Right atrium auricular region (tissue), 2 donors: ENCODE data around the gene AGBL4. TPM values are rescaled to one million over a fixed set of nuclear protein-coding genes. Genes with fewer than 3 reads are reported as not detected.

Experiments
- DNase-seq: peaks from one replicate; pipeline ENCODE4 v3.0.0-alpha.2; 2019; ENCODE audit warnings: low spot score
- H3K27ac ChIP-seq, 2 donors: fragments of 200-600 bp; sonication (generic); 1 replicate in 1 of 2; 2 replicates in 1 of 2; pipeline ENCODE4 v1.5.1; 2016 to 2019
- H3K27me3 ChIP-seq, 2 donors: fragments of 200-600 bp; sonication (generic); one replicate each; pipeline versions ENCODE4 v1.5.1 to v1.6.0; 2017 to 2019
- H3K36me3 ChIP-seq: fragments of 200-600 bp; sonication (generic); one replicate; pipeline ENCODE4 v1.5.1; 2016
- H3K4me1 ChIP-seq, 2 donors: fragments of 200-600 bp; sonication (generic); one replicate each; pipeline versions ENCODE4 v1.5.1 to v1.6.0; 2017 to 2019
- H3K4me3 ChIP-seq, 2 donors: fragments of 200-600 bp; sonication (generic); 1 replicate in 1 of 2; 2 replicates in 1 of 2; pipeline ENCODE4 v1.5.1; 2017 to 2019; ENCODE audit warnings: mild to moderate bottlenecking in 1 of 2, moderate library complexity in 1 of 2
- H3K9me3 ChIP-seq, 2 donors: fragments of 200-600 bp; sonication (generic); one replicate each; pipeline ENCODE4 v1.5.1; 2019
- CTCF ChIP-seq, 2 donors: fragments of 200-600 bp; sonication (generic); IDR thresholded peaks; one replicate each; pipeline ENCODE4 v1.5.1; 2019; ENCODE audit warnings: antibody characterized with exemption in 2 of 2
- total RNA-seq, 2 donors: library from RNA; depleted of rRNA; stranded (reverse); fragments of >200 nt; gene quantifications; one replicate each; pipeline ENCODE4 v1.1.0, GENCODE V29; 2016

The AGBL4 gene
- total RNA-seq, 2 donors from 2014 or later, result 0.94 to 1.7 TPM

GRCh38 chr1:49416758-49417157, 607.0 kb downstream of the AGBL4 start:
- Histone ChIP-seq H3K4me1 (no peaks in the 10 kb centered on the region), H3K27ac (no peak overlapping the region), H3K36me3 (no peaks in the 10 kb centered on the region), H3K27me3 (no peaks in the 10 kb centered on the region), H3K9me3 (no peaks in the 10 kb centered on the region), H3K4me3 (no peak overlapping the region)
- no peak for DNase-seq
- no peak for TF ChIP-seq CTCF (IDR thresholded peaks at IDR 0.05)

- no peak for TF ChIP-seq CTCF (IDR thresholded peaks at IDR 0.05)
- no peaks in the 10 kb centered on the region for H3K4me1 ChIP-seq
These were observed 615.4 kb downstream of the AGBL4 start for GRCh38 chr1:49408346-49408745.

GRCh38 chr1:49397086-49397485, 626.7 kb downstream of the AGBL4 start:
- Histone ChIP-seq H3K27me3 (no peaks in the 10 kb centered on the region), H3K36me3 (no peaks in the 10 kb centered on the region), H3K27ac (no peak overlapping the region), H3K9me3 (no peaks in the 10 kb centered on the region), H3K4me1 (no peaks in the 10 kb centered on the region), H3K4me3 (no peak overlapping the region)
- DNase-seq, result no peak
- TF ChIP-seq CTCF (IDR thresholded peaks at IDR 0.05), result no peak

More at GRCh38 chr1:49408346-49408745, 615.4 kb downstream of the AGBL4 start:
- H3K9me3 ChIP-seq, result no peaks in the 10 kb centered on the region
- H3K27ac ChIP-seq, result no peak overlapping the region
- no peaks in the 10 kb centered on the region for H3K27me3 ChIP-seq
- no peak overlapping the region for H3K4me3 ChIP-seq
- no peaks in the 10 kb centered on the region for H3K36me3 ChIP-seq
- DNase-seq, result no peak

GRCh38 chr1:49394200-49394599, 629.6 kb downstream of the AGBL4 start:
- TF ChIP-seq CTCF (IDR thresholded peaks at IDR 0.05), result no peak
- Histone ChIP-seq H3K36me3 (no peaks in the 10 kb centered on the region), H3K27ac (no peak overlapping the region), H3K27me3 (no peaks in the 10 kb centered on the region), H3K4me1 (no peaks in the 10 kb centered on the region), H3K4me3 (no peak overlapping the region), H3K9me3 (no peaks in the 10 kb centered on the region)
- no peak for DNase-seq

GRCh38 chr1:49389699-49390098, 634.1 kb downstream of the AGBL4 start:
- Histone ChIP-seq H3K27ac (no peak overlapping the region), H3K36me3 (no peaks in the 10 kb centered on the region), H3K9me3 (no peaks in the 10 kb centered on the region), H3K4me3 (no peak overlapping the region), H3K27me3 (no peaks in the 10 kb centered on the region), H3K4me1 (no peaks in the 10 kb centered on the region)
- no peak for TF ChIP-seq CTCF (IDR thresholded peaks at IDR 0.05)
- no peak for DNase-seq

- no peaks in the 10 kb centered on the region for H3K36me3 ChIP-seq
- TF ChIP-seq CTCF (IDR thresholded peaks at IDR 0.05), result no peak
- H3K27me3 ChIP-seq, result no peaks in the 10 kb centered on the region
- H3K9me3 ChIP-seq, result no peaks in the 10 kb centered on the region
- H3K27ac ChIP-seq, result no peak overlapping the region
- no peak for DNase-seq
- no peaks in the 10 kb centered on the region for H3K4me1 ChIP-seq
- no peak overlapping the region for H3K4me3 ChIP-seq
These were observed 659.1 kb downstream of the AGBL4 start for GRCh38 chr1:49364676-49365075.
